K562 (cell line): ENCODE data around the gene FIBP. TPM values are rescaled to one million over a fixed set of nuclear protein-coding genes. Genes with fewer than 3 reads are reported as not detected.
A peak's percentile ranks its signal among the peaks of the same experiment; 100 is the strongest.

Experiments
- BRD9 ChIP-seq: fragments of 450-650 bp; IDR thresholded peaks from 2 replicates; pipeline ENCODE4 v1.6.1; 2018; ENCODE audit warnings: low read depth; ENCODE audit not compliant: partially characterized antibody
- CHCHD3 ChIP-seq: fragments of 250-450 bp; sonication (Bioruptor Pico); IDR thresholded peaks from 2 replicates; pipeline ENCODE4 v2.1.2; 2022; ENCODE audit warnings: mild to moderate bottlenecking
- CHD1 ChIP-seq: fragments of 200-600 bp; sonication (generic); IDR thresholded peaks from one replicate; pipeline ENCODE4 v1.6.1; 2012; ENCODE audit warnings: mild to moderate bottlenecking, moderate library complexity, low read length, inconsistent platforms
- E2F6 ChIP-seq, 2 experiments: IDR thresholded peaks; 2 replicates each; pipeline ENCODE4 v1.6.1; 2011; ENCODE audit warnings: borderline replicate concordance in 1 of 2, control low read depth in 1 of 2, low read depth in 1 of 2, low read length in 1 of 2, mild to moderate bottlenecking in 1 of 2, mixed read lengths in 1 of 2, moderate library complexity in 1 of 2; ENCODE audit not compliant: insufficient read depth in 1 of 2, insufficient read length in 1 of 2, poor library complexity in 1 of 2, severe bottlenecking in 1 of 2; ENCODE audit errors: extremely low read depth in 1 of 2
- ESRRA ChIP-seq: fragments of 450-650 bp; IDR thresholded peaks from 2 replicates; pipeline ENCODE4 v1.6.1; 2014; ENCODE audit warnings: low read depth, mild to moderate bottlenecking, moderate library complexity, borderline replicate concordance
- GATAD2A ChIP-seq: fragments of 450-650 bp; IDR thresholded peaks from 2 replicates; pipeline ENCODE4 v1.6.1; 2017
- HLTF ChIP-seq: fragments of 450-650 bp; IDR thresholded peaks from 2 replicates; pipeline ENCODE4 v1.6.1; 2016
- IFI16 ChIP-seq: fragments of 250-450 bp; sonication (Bioruptor Pico); IDR thresholded peaks from 2 replicates; pipeline ENCODE4 v2.1.2; 2022; ENCODE audit warnings: mild to moderate bottlenecking, inconsistent platforms
- KDM4B ChIP-seq, 2 experiments: fragments of 450-650 bp in 1 of 2; sonication (generic) in 1 of 2; IDR thresholded peaks; 2 replicates each; pipeline ENCODE4 v1.6.1; 2016 to 2017; ENCODE audit warnings: borderline replicate concordance in 2 of 2, antibody characterized with exemption in 1 of 2, low read depth in 1 of 2, mild to moderate bottlenecking in 1 of 2
- LCOR ChIP-seq: sonication (generic); formaldehyde crosslinking; IDR thresholded peaks from 2 replicates; pipeline ENCODE4 v1.8.0; 2022; ENCODE audit warnings: mild to moderate bottlenecking, missing genetic modification reagents
- MAZ ChIP-seq, 2 experiments: fragments of 450-650 bp in 1 of 2; sonication (generic) in 1 of 2; formaldehyde crosslinking; IDR thresholded peaks in 1 of 2; conservative IDR thresholded peaks in 1 of 2; 2 replicates each; pipeline versions ENCODE4 v1.4.0 to v1.5.0; 2020; ENCODE audit warnings: mild to moderate bottlenecking in 1 of 2, missing genetic modification reagents in 1 of 2
- MBD2 ChIP-seq: sonication (generic); IDR thresholded peaks from 2 replicates; pipeline ENCODE4 v1.6.1; 2016; ENCODE audit warnings: low read depth, borderline replicate concordance
- NCOA6 ChIP-seq: fragments of 450-650 bp; IDR thresholded peaks from 2 replicates; pipeline ENCODE4 v1.6.1; 2017; ENCODE audit warnings: mild to moderate bottlenecking
- NFE2L1 ChIP-seq: fragments of 450-650 bp; IDR thresholded peaks from 2 replicates; pipeline ENCODE4 v1.6.1; 2016; ENCODE audit warnings: missing genetic modification characterization, low read depth, mild to moderate bottlenecking, missing compliant biosample characterization, moderate library complexity, borderline replicate concordance
- PHB2 ChIP-seq: fragments of 450-650 bp; IDR thresholded peaks from 2 replicates; pipeline ENCODE4 v1.6.1; 2017; ENCODE audit warnings: low read depth
- SAP30 ChIP-seq: fragments of 200-600 bp; sonication (generic); IDR thresholded peaks from 2 replicates; pipeline ENCODE4 v1.6.1; 2012; ENCODE audit warnings: borderline replicate concordance, low read depth, mild to moderate bottlenecking, moderate library complexity, low read length, control low read depth, inconsistent platforms; ENCODE audit not compliant: insufficient read depth, poor library complexity, severe bottlenecking
- SMAD1 ChIP-seq: fragments of 150-350 bp; IDR thresholded peaks from 2 replicates; pipeline ENCODE4 v1.6.1; 2014; ENCODE audit warnings: low read length, low read depth; ENCODE audit not compliant: partially characterized antibody
- SP2 ChIP-seq: IDR thresholded peaks from 2 replicates; pipeline ENCODE4 v1.6.1; 2011; ENCODE audit warnings: mild to moderate bottlenecking, low read depth, low read length, moderate library complexity; ENCODE audit not compliant: poor library complexity, severe bottlenecking; ENCODE audit errors: extremely low read depth
- SUPT5H ChIP-seq: fragments of 450-650 bp; IDR thresholded peaks from 2 replicates; pipeline ENCODE4 v1.6.1; 2016
- TBL1XR1 ChIP-seq, 2 experiments: IDR thresholded peaks; 2 replicates each; pipeline ENCODE4 v1.6.1; 2012; ENCODE audit warnings: improper control_type of control experiment in 2 of 2, low read length in 2 of 2, mild to moderate bottlenecking in 1 of 2
- ZHX1 ChIP-seq: fragments of 150-350 bp; conservative IDR thresholded peaks from 2 replicates; pipeline ENCODE4 v1.6.1; 2014; ENCODE audit warnings: low read length
- ZNF239 ChIP-seq: fragments of 250-450 bp; sonication (Bioruptor Pico); IDR thresholded peaks from 2 replicates; pipeline ENCODE4 v1.4.0; 2020; ENCODE audit warnings: mild to moderate bottlenecking
- ZNF444 ChIP-seq: fragments of 250-450 bp; sonication (Bioruptor Pico); IDR thresholded peaks from 2 replicates; pipeline ENCODE4 v1.4.0; 2020; ENCODE audit warnings: mild to moderate bottlenecking, moderate library complexity
- ZNF586 ChIP-seq: fragments of 450-650 bp; formaldehyde crosslinking; conservative IDR thresholded peaks from 2 replicates; pipeline ENCODE4 v1.4.0; 2020; ENCODE audit warnings: mild to moderate bottlenecking, moderate library complexity
- ZNF764 ChIP-seq: fragments of 250-450 bp; sonication (Bioruptor Pico); IDR thresholded peaks from 2 replicates; pipeline ENCODE4 v1.4.0; 2020; ENCODE audit warnings: low read depth, mild to moderate bottlenecking, moderate library complexity
- polyA plus RNA-seq, 8 experiments: library from polyadenylated mRNA; depleted of rRNA in 4 of 8; stranded (reverse) in 5 of 8; unstranded in 3 of 8; fragments of >200 nt; fragmentation: Nextera tagmentation in 2 of 8; fragmentation: Illumina TruSeq in 1 of 8; extraction: Ambion mirVana in 2 of 8; extraction: Trizol in 1 of 8; gene quantifications; 2 replicates each; pipeline versions ENCODE4 v1.2.1 to v1.2.3, GENCODE V29; 2011 to 2014; ENCODE audit warnings: inconsistent platforms in 1 of 8, missing spikeins in 1 of 8
- total RNA-seq, 7 experiments: library from RNA; depleted of rRNA in 6 of 7; stranded (reverse); fragments of >200 nt in 6 of 7; fragmentation: Illumina TruSeq in 2 of 7; extraction: Trizol in 2 of 7; gene quantifications; 2 replicates each; pipeline versions ENCODE4 v1.2.1 to v1.2.3, GENCODE V29; 2011 to 2021; ENCODE audit warnings: low replicate concordance in 1 of 7

The FIBP gene
- total and polyA plus RNA-seq, 9 of the 15 experiments (the other 6 are each of a cell fraction or from before 2014, with no cell fraction given), result 41.2 to 79.2 (median 48.6) TPM

- TF ChIP-seq ESRRA (peak; percentile 85), MBD2 (peak; percentile 82; the same call in 1 of the 2 replicates), ZHX1 (no peak), SUPT5H (peak; percentile 91), ZNF239 (CRISPR knock-in tag) (no peak), MAZ (CRISPR knock-in tag; conservative IDR thresholded peaks at IDR 0.05 in 1 of 2, IDR thresholded peaks at IDR 0.05 in 1 of 2) (peak; percentile 73 to 85; a peak in 3 of 4 replicates), NFE2L1 (tag) (no peak), KDM4B (IDR thresholded peaks at IDR 0.05; ENCODE audit: borderline replicate concordance in 2 of 2, low read depth in 1 of 2) (no peak), LCOR (CRISPR knock-in tag) (no peak), E2F6 (IDR thresholded peaks at IDR 0.05; ENCODE audit: borderline replicate concordance in 1 of 2, extremely low read depth in 1 of 2, insufficient read depth in 1 of 2, insufficient read length in 1 of 2, low read depth in 1 of 2, low read length in 1 of 2, poor library complexity in 1 of 2, severe bottlenecking in 1 of 2) (peak in 1 of 2 experiments; percentile 90), BRD9 (no peak), NCOA6 (no peak), CHD1 (peak; percentile 74), HLTF (no peak), SAP30 (no peak), TBL1XR1 (IDR thresholded peaks at IDR 0.05; ENCODE audit: low read length in 2 of 2) (peak in 1 of 2 experiments; percentile 21; a peak in 2 of 4 replicates), ZNF764 (CRISPR knock-in tag) (no peak), SMAD1 (peak; percentile 93), PHB2 (no peak), GATAD2A (no peak), IFI16 (CRISPR knock-in tag) (no peak), ZNF586 (no peak), ZNF444 (CRISPR knock-in tag) (no peak), CHCHD3 (no peak; the same call in 1 of the 2 replicates), SP2 (no peak)
Observed at GRCh38 chr11:65900125-65900898, 12.0 kb upstream of the FIBP start, which contains the start of gene FOSL1 (continued).
